K562 (cell line): Measurements from ENCODE around the gene CD52. TPM values are rescaled to one million over a fixed set of nuclear protein-coding genes. Genes with fewer than 3 reads are reported as not detected.
A peak's percentile ranks its signal among the peaks of the same experiment; 100 is the strongest.

ENCODE experiments used
- CEBPZ ChIP-seq: fragments of 150-350 bp; IDR thresholded peaks from 2 replicates; pipeline ENCODE4 v1.6.1; 2014; ENCODE audit warnings: low read depth, mild to moderate bottlenecking, low read length, borderline replicate concordance
- E2F5 ChIP-seq: sonication (generic); formaldehyde crosslinking; IDR thresholded peaks from 2 replicates; pipeline ENCODE4 v1.8.0; 2022; ENCODE audit warnings: mild to moderate bottlenecking, missing genetic modification reagents
- ELK3 ChIP-seq: fragments of 450-650 bp; formaldehyde crosslinking; IDR thresholded peaks from 2 replicates; pipeline ENCODE4 v1.4.0; 2020; ENCODE audit warnings: mild to moderate bottlenecking
- FOXJ2 ChIP-seq: fragments of 200-800 bp; sonication (Bioruptor generic); IDR thresholded peaks from 2 replicates; pipeline ENCODE4 v1.6.1; 2016; ENCODE audit warnings: missing genetic modification characterization, missing compliant biosample characterization
- GABPA ChIP-seq: fragments of 200-800 bp; sonication (Bioruptor generic); conservative IDR thresholded peaks from 2 replicates; pipeline ENCODE4 v1.6.1; 2016; ENCODE audit warnings: low read depth, missing genetic modification characterization, missing compliant biosample characterization
- HNRNPUL1 ChIP-seq: fragments of 200-400 bp; formaldehyde crosslinking; IDR thresholded peaks from 2 replicates; pipeline ENCODE4 v1.6.1; 2017; ENCODE audit warnings: low read length
- ILF3 ChIP-seq: fragments of 450-650 bp; IDR thresholded peaks from 2 replicates; pipeline ENCODE4 v1.6.1; 2018; ENCODE audit warnings: antibody characterized with exemption, mild to moderate bottlenecking, moderate library complexity, borderline replicate concordance
- KLF6 ChIP-seq: fragments of 250-450 bp; sonication (Bioruptor Pico); IDR thresholded peaks from 2 replicates; pipeline ENCODE4 v1.4.0; 2020; ENCODE audit warnings: mild to moderate bottlenecking, moderate library complexity, borderline replicate concordance
- MAFK ChIP-seq: IDR thresholded peaks from 2 replicates; pipeline ENCODE4 v1.6.1; 2011; ENCODE audit warnings: low read length, improper control_type of control experiment
- MCM5 ChIP-seq: fragments of 450-650 bp; IDR thresholded peaks from 2 replicates; pipeline ENCODE4 v1.6.1; 2016; ENCODE audit warnings: low read depth
- NELFE ChIP-seq: IDR thresholded peaks from 2 replicates; pipeline ENCODE4 v1.6.1; 2011; ENCODE audit warnings: mild to moderate bottlenecking; ENCODE audit not compliant: insufficient read depth, insufficient read length
- SMARCA5 ChIP-seq: fragments of 450-650 bp; IDR thresholded peaks from 2 replicates; pipeline ENCODE4 v1.6.1; 2016
- TEAD2 ChIP-seq: fragments of 450-650 bp; IDR thresholded peaks from 2 replicates; pipeline ENCODE4 v1.6.1; 2016; ENCODE audit warnings: missing genetic modification characterization, control low read depth, missing compliant biosample characterization
- polyA plus RNA-seq, 8 experiments: library from polyadenylated mRNA; depleted of rRNA in 4 of 8; stranded (reverse) in 5 of 8; unstranded in 3 of 8; fragments of >200 nt; fragmentation: Nextera tagmentation in 2 of 8; fragmentation: Illumina TruSeq in 1 of 8; extraction: Ambion mirVana in 2 of 8; extraction: Trizol in 1 of 8; gene quantifications; 2 replicates each; pipeline versions ENCODE4 v1.2.1 to v1.2.3, GENCODE V29; 2011 to 2014; ENCODE audit warnings: inconsistent platforms in 1 of 8, missing spikeins in 1 of 8
- total RNA-seq, 7 experiments: library from RNA; depleted of rRNA in 6 of 7; stranded (reverse); fragments of >200 nt in 6 of 7; fragmentation: Illumina TruSeq in 2 of 7; extraction: Trizol in 2 of 7; gene quantifications; 2 replicates each; pipeline versions ENCODE4 v1.2.1 to v1.2.3, GENCODE V29; 2011 to 2021; ENCODE audit warnings: low replicate concordance in 1 of 7
- TF ChIP-seq, protein P1 (sequence below): sonication (generic); formaldehyde crosslinking; IDR thresholded peaks from 2 replicates; pipeline ENCODE4 v1.4.0; 2020; ENCODE audit warnings: mild to moderate bottlenecking, missing genetic modification reagents
- TF ChIP-seq, protein P2 (sequence below): fragments of 250-450 bp; sonication (Bioruptor Pico); IDR thresholded peaks from 2 replicates; pipeline ENCODE4 v1.5.0; 2021; ENCODE audit warnings: mild to moderate bottlenecking, moderate library complexity

Gene CD52
- total and polyA plus RNA-seq, 9 of the 15 experiments (the other 6 are each of a cell fraction or from before 2014, with no cell fraction given): 34.9 to 488 (median 173) TPM

DNA sequence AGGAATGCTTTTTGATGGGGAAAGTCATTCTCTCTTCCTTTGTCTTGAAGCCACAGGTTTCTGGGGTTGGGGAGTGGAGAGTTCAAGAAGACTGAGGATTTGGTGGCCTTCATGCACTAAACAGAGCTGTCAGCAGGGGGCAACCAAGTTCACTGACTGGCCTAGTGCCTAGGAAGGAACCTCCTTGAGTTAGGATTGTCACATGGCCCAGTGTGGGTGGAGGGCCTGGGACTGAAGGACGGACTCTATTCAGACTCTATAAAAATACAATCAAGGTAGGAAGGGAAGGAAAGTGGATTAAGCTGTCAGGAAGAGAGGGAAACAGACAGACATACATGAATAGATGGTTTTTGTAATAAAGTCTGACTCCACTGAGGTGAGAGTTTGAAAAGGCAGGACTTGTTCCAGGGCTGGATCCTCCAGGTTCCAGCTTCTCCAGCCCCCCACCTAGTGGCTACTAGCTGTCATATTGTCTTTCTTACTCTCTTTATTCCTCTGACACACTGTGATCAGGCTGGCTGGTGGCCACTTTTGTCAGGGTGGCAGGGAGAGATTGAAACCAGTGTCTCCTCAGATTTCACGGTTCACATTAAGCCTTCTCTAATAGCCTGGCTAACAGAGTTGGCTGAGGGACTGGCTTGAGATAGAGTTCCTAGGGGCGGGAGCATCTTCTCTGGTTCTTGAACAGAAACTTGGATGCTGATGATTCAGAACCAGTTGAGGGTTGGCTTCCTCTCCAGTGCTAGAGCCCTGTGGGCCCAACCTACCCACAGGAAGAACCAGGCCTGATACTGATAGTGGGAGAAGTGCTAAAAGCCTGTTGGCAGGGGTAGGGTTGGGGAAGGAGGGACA is 42.0 kb upstream of the CD52 start (continued):
- TF ChIP-seq CEBPZ (no peak), TEAD2 (no peak), MAFK (no peak), NELFE (no peak), FOXJ2 (tag) (no peak; the same call in 1 of the 2 replicates), KLF6 (CRISPR knock-in tag) (no peak), HNRNPUL1 (no peak), ILF3 (no peak), SMARCA5 (peak; percentile 52; the same call in 1 of the 2 replicates), GABPA (tag) (peak; percentile 48), MCM5 (no peak), ELK3 (CRISPR knock-in tag) (no peak), E2F5 (CRISPR knock-in tag) (no peak)
- TF ChIP-seq, protein P1, sequence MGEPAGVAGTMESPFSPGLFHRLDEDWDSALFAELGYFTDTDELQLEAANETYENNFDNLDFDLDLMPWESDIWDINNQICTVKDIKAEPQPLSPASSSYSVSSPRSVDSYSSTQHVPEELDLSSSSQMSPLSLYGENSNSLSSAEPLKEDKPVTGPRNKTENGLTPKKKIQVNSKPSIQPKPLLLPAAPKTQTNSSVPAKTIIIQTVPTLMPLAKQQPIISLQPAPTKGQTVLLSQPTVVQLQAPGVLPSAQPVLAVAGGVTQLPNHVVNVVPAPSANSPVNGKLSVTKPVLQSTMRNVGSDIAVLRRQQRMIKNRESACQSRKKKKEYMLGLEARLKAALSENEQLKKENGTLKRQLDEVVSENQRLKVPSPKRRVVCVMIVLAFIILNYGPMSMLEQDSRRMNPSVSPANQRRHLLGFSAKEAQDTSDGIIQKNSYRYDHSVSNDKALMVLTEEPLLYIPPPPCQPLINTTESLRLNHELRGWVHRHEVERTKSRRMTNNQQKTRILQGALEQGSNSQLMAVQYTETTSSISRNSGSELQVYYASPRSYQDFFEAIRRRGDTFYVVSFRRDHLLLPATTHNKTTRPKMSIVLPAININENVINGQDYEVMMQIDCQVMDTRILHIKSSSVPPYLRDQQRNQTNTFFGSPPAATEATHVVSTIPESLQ (CRISPR knock-in tag): 0 out of 2 replicates have a peak, but pooled peaks have one; percentile 49
- TF ChIP-seq, protein P2, sequence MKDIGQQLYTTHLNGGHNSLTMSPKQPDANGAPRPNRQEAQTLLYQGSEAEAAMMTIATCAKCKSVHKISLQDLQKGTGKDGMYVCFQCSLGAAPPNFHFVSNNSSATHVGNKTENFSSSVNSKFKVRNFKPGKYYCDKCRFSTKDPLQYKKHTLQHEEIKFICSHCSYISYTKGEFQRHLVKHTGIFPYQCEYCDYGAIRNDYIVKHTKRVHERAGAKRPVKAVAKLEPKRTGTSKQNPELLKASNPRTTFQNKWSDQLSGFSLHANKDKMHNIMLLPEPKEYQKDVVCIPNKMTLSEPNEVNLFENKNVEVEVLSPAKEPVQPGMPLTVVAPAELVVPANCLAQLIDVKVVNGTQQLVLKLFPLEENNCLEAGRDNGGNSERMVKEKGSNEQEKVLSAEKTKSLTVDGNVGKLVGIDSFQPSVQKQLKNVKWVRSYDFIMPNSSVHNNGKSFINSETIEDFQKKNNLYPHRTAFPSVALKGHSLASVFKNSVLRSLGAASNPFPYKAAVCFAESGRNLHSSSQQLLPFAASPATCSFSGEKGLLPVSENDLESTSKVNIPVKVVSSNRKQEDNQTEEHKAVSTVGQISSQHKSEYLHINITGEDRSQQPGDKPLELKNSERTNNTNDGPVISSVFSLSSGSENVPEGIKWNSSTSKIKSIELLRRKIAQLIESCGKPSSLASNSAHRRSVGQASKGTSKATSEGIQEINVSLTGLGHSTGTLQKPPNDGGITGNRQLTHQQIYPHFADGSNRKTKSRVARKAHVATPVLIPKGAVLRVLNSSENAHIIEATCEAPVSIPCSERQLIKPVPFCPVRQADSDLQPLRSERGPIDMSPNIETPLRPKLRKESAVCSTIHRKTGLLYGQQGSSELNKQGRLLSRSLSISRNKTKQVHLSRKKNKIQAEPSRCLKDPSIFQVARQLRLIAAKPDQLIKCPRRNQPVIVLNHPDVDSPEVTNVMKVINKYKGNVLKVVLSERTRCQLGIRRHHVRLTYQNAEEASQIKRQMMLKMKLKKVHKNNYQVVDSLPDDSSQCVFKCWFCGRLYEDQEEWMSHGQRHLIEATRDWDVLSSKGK (CRISPR knock-in tag): no peak
